WTC11 (cell line): ENCODE measurements around the gene TLE5.

Experiments
- MLX ChIP-seq: sonication (generic); formaldehyde crosslinking; IDR thresholded peaks from 2 replicates; pipeline ENCODE4 v1.8.1; 2023; ENCODE audit warnings: mild to moderate bottlenecking, missing genetic modification reagents, moderate library complexity
- NFE2L1 ChIP-seq: sonication (generic); formaldehyde crosslinking; IDR thresholded peaks from 2 replicates; pipeline ENCODE4 v1.8.1; 2023; ENCODE audit warnings: missing genetic modification reagents
- NFYB ChIP-seq: sonication (generic); formaldehyde crosslinking; conservative IDR thresholded peaks from 2 replicates; pipeline ENCODE4 v1.8.0; 2022; ENCODE audit warnings: low read depth, missing genetic modification reagents
- RELA ChIP-seq: sonication (generic); formaldehyde crosslinking; IDR thresholded peaks from 2 replicates; pipeline ENCODE4 v1.8.1; 2022; ENCODE audit warnings: missing genetic modification reagents, mild to moderate bottlenecking, borderline replicate concordance
- TEAD1 ChIP-seq: sonication (generic); formaldehyde crosslinking; IDR thresholded peaks from 2 replicates; pipeline ENCODE4 v1.8.0; 2022; ENCODE audit warnings: mild to moderate bottlenecking, missing genetic modification reagents
- ZNF121 ChIP-seq: sonication (generic); formaldehyde crosslinking; IDR thresholded peaks from 2 replicates; pipeline ENCODE4 v1.8.0; 2023; ENCODE audit warnings: missing genetic modification reagents
- ZNF396 ChIP-seq: fragments of 250-450 bp; sonication (Bioruptor Pico); IDR thresholded peaks from 2 replicates; pipeline ENCODE4 v1.8.0; 2021; ENCODE audit warnings: mild to moderate bottlenecking, moderate library complexity, borderline replicate concordance
- TF ChIP-seq, protein P1 (sequence below): fragments of 200-600 bp; IDR thresholded peaks from 2 replicates; pipeline ENCODE4 v1.8.0; 2022; ENCODE audit warnings: antibody characterized with exemption
- TF ChIP-seq, protein P2 (sequence below): sonication (generic); formaldehyde crosslinking; IDR thresholded peaks from 2 replicates; pipeline ENCODE4 v1.8.0; 2022; ENCODE audit warnings: mild to moderate bottlenecking, missing genetic modification reagents
- TF ChIP-seq, protein P3 (sequence below): sonication (generic); formaldehyde crosslinking; IDR thresholded peaks from 2 replicates; pipeline ENCODE4 v1.8.1; 2023; ENCODE audit warnings: mild to moderate bottlenecking, missing genetic modification reagents, borderline replicate concordance

DNA sequence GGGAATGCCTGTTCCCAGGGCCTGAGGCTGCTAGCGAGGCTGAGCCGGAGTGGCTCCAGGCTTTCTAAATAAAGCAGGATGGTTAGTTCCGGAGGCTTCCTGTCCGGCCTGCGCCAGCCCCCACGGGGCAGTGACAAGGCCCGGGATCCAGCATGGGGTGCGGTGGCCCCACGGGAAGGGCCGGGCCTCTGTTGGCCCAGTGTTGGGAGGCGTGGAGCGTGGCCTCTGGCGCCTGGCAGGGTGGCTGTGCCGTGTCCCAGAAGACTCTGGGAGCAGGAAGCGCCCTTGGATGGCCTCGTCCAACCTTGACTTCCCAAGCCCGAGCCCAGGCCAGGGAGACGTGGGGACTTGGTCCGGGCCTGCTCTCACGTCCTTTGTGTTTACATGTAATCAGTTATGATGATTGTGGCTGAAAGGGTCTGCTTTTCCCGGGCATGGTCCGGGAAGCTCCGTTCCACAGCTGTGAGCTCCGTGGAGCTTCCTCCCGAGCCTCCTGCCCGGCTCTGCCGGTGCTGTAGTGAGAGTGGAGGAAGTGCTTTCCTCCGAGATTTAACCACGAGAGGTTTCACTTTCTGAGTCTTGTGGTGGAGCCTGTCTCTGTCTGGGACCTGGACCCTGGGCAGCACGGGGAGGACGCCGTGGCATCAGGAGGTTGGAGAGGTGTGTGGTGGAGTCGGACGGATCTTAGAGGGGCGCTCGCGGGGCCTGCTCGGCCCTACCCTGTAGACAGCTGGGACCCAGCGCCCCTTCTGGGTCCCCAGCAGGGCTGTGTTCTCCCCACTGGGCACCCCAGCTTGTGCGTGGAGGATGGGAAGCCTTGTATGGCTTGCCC is 36.4 kb upstream of the TLE5 start:
- TF ChIP-seq, protein P1, sequence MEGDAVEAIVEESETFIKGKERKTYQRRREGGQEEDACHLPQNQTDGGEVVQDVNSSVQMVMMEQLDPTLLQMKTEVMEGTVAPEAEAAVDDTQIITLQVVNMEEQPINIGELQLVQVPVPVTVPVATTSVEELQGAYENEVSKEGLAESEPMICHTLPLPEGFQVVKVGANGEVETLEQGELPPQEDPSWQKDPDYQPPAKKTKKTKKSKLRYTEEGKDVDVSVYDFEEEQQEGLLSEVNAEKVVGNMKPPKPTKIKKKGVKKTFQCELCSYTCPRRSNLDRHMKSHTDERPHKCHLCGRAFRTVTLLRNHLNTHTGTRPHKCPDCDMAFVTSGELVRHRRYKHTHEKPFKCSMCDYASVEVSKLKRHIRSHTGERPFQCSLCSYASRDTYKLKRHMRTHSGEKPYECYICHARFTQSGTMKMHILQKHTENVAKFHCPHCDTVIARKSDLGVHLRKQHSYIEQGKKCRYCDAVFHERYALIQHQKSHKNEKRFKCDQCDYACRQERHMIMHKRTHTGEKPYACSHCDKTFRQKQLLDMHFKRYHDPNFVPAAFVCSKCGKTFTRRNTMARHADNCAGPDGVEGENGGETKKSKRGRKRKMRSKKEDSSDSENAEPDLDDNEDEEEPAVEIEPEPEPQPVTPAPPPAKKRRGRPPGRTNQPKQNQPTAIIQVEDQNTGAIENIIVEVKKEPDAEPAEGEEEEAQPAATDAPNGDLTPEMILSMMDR: no peak
- TF ChIP-seq ZNF121 (CRISPR knock-in tag): no peak
- TF ChIP-seq TEAD1 (CRISPR knock-in tag): no peak
- TF ChIP-seq, protein P2, sequence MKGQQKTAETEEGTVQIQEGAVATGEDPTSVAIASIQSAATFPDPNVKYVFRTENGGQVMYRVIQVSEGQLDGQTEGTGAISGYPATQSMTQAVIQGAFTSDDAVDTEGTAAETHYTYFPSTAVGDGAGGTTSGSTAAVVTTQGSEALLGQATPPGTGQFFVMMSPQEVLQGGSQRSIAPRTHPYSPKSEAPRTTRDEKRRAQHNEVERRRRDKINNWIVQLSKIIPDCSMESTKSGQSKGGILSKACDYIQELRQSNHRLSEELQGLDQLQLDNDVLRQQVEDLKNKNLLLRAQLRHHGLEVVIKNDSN (CRISPR knock-in tag): no peak
- TF ChIP-seq MLX: no peak
- TF ChIP-seq, protein P3, sequence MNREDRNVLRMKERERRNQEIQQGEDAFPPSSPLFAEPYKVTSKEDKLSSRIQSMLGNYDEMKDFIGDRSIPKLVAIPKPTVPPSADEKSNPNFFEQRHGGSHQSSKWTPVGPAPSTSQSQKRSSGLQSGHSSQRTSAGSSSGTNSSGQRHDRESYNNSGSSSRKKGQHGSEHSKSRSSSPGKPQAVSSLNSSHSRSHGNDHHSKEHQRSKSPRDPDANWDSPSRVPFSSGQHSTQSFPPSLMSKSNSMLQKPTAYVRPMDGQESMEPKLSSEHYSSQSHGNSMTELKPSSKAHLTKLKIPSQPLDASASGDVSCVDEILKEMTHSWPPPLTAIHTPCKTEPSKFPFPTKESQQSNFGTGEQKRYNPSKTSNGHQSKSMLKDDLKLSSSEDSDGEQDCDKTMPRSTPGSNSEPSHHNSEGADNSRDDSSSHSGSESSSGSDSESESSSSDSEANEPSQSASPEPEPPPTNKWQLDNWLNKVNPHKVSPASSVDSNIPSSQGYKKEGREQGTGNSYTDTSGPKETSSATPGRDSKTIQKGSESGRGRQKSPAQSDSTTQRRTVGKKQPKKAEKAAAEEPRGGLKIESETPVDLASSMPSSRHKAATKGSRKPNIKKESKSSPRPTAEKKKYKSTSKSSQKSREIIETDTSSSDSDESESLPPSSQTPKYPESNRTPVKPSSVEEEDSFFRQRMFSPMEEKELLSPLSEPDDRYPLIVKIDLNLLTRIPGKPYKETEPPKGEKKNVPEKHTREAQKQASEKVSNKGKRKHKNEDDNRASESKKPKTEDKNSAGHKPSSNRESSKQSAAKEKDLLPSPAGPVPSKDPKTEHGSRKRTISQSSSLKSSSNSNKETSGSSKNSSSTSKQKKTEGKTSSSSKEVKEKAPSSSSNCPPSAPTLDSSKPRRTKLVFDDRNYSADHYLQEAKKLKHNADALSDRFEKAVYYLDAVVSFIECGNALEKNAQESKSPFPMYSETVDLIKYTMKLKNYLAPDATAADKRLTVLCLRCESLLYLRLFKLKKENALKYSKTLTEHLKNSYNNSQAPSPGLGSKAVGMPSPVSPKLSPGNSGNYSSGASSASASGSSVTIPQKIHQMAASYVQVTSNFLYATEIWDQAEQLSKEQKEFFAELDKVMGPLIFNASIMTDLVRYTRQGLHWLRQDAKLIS (CRISPR knock-in tag): no peak
- no peak for TF ChIP-seq NFYB (CRISPR knock-in tag)
- no peak for TF ChIP-seq NFE2L1 (CRISPR knock-in tag)
- no peak for TF ChIP-seq ZNF396 (CRISPR knock-in tag)
- TF ChIP-seq RELA (CRISPR knock-in tag): no peak
